Testis (tissue), 3 donors: Measurements from ENCODE around the gene AQP7. TPM values are rescaled to one million over a fixed set of nuclear protein-coding genes. Genes with fewer than 3 reads are reported as not detected.
"Not testable (repeated sequence)": the region's sequence is repeated elsewhere in the genome, so short reads cannot be mapped to it uniquely, and the experiment has no call there.

Experiments used
- DNase-seq: peaks from one replicate; pipeline ENCODE4 v3.0.0-alpha.2; 2019
- H3K27ac ChIP-seq, 2 donors: fragments of 200-600 bp; sonication (generic); one replicate each; pipeline ENCODE4 v1.5.1; 2019
- H3K27me3 ChIP-seq: fragments of 200-600 bp; sonication (generic); one replicate; pipeline ENCODE4 v1.5.1; 2019
- H3K36me3 ChIP-seq: fragments of 200-600 bp; sonication (generic); one replicate; pipeline ENCODE4 v1.5.1; 2017; ENCODE audit warnings: low read depth; ENCODE audit errors: missing control alignments
- H3K4me1 ChIP-seq: fragments of 200-600 bp; sonication (generic); one replicate; pipeline ENCODE4 v1.5.1; 2019
- H3K4me3 ChIP-seq, 2 donors: fragments of 200-600 bp; sonication (generic); one replicate each; pipeline ENCODE4 v1.5.1; 2017 to 2019
- H3K9me3 ChIP-seq: fragments of 200-600 bp; sonication (generic); one replicate; pipeline ENCODE4 v1.5.1; 2017
- CTCF ChIP-seq, 3 experiments: fragments of 450-650 bp in 2 of 3; fragments of 200-600 bp in 1 of 3; sonication (generic) in 1 of 3; IDR thresholded peaks; one replicate each; pipeline ENCODE4 v1.5.1; 2016 to 2019; ENCODE audit warnings: antibody characterized with exemption in 3 of 3, mild to moderate bottlenecking in 2 of 3, moderate library complexity in 1 of 3
- POLR2A ChIP-seq: fragments of 450-650 bp; IDR thresholded peaks from one replicate; pipeline ENCODE4 v1.6.1; 2017; ENCODE audit warnings: antibody characterized with exemption, mild to moderate bottlenecking, moderate library complexity
- WGBS, 2 donors: methylation state at CpG; one replicate each; pipeline ENCODE4 v1.1.5; 2018; 5-methylcytosine and 5-hydroxymethylcytosine counted together
- intact Hi-C: fragments of 100-400 bp; cut with DNase I; formaldehyde crosslinking; loops from one replicate; pipeline ENCODE4 v1.15.1; 2023; ENCODE audit warnings: low total_unique reads
- polyA plus RNA-seq: library from polyadenylated mRNA; stranded (reverse); fragments of 350-450 nt; fragmentation: Illumina TruSeq; extraction: RNeasy Lipid Tissue Mini Kit (QIAGEN cat#74804); gene quantifications from one replicate; pipeline ENCODE4 v1.2.3, GENCODE V29; 2014; ENCODE audit warnings: low read depth, low replicate concordance; ENCODE audit not compliant: insufficient read depth
- total RNA-seq, 2 donors: library from RNA; depleted of rRNA; stranded (reverse); fragments of >200 nt; gene quantifications; one replicate each; pipeline ENCODE4 v1.2.3, GENCODE V29; 2016

The AQP7 gene
- total and polyA plus RNA-seq, 3 donors from 2014 or later, result 19.1 to 55.6 (median 37.6) TPM

DNA sequence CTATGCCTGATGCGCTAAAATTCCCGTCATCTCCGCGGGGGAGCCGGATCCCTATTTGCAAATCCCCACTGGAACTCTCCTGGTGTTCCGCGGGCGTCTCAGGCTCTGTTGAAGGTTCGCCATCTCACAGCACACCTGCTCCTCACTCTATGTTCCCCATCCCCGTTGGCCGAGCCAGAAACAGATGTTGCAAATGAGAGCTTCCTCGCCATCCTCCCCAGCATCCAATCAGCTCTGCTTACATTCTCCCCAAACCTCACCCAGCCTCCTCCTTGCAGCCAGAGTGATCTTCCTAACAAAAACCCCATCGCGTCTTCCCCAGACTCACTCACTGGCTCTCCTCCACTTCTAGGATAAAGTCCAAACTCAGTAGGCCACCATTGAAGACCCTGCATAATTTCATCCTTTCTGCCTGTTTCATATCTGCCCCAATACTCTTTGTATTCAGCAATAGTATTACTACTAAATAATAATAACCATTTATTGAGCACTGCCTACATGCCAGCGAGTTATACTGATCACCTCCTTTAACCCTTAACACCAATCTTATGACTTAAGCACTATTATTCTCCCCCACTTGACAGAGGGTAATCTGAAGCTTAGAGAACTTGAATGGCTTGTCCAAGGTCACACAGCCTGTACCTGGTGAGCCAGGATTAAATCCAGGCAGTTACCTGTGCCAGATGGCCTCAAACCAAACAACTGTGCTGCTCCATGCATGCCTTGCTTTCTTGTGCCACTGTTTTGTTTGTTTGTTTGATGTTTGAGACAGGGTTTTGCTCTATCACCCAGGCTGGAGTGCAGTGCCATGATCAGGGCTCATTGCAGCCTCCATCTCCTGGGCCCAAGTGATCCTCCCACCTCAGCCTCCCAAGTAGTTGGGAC is 14.0 kb downstream of the AQP7 start:
- Histone ChIP-seq H3K27me3 (no peaks in the 10 kb centered on the region), H3K4me1 (peaks cover 19% of the 10 kb centered on the region), H3K4me3 (no peak overlapping the region), H3K36me3 (no peaks in the 10 kb centered on the region), H3K27ac (no peak overlapping the region), H3K9me3 (no peaks in the 10 kb centered on the region)
- 64 to 79% methylated on average over 15 of the region's 15 CpGs for WGBS, 2 donors
- intact Hi-C loops, result no loop called here
- no peak for DNase-seq
- TF ChIP-seq POLR2A (no peak), CTCF (IDR thresholded peaks at IDR 0.05) (no peak)

- H3K27me3 ChIP-seq, H3K4me3 ChIP-seq, H3K27ac ChIP-seq, H3K36me3 ChIP-seq, H3K9me3 ChIP-seq, intact Hi-C loops, DNase-seq: not testable (repeated sequence)
- peaks cover 15% of the 10 kb centered on the region for H3K4me1 ChIP-seq
- WGBS, 2 donors, result 84 to 86% methylated on average over 6 to 9 of the region's 9 CpGs
Observed at GRCh38 chr9:33386998-33387397, 15.4 kb downstream of the AQP7 start.

- peaks cover 12% of the 10 kb centered on the region for H3K4me1 ChIP-seq
- H3K4me3 ChIP-seq, H3K27ac ChIP-seq, H3K9me3 ChIP-seq, H3K36me3 ChIP-seq, intact Hi-C loops, H3K27me3 ChIP-seq, DNase-seq: not testable (repeated sequence)
- WGBS, 2 donors, result 98 to 100% methylated on average over 6 to 14 of the region's 14 CpGs
Observed at GRCh38 chr9:33386641-33386996, 15.7 kb downstream of the AQP7 start.

DNA sequence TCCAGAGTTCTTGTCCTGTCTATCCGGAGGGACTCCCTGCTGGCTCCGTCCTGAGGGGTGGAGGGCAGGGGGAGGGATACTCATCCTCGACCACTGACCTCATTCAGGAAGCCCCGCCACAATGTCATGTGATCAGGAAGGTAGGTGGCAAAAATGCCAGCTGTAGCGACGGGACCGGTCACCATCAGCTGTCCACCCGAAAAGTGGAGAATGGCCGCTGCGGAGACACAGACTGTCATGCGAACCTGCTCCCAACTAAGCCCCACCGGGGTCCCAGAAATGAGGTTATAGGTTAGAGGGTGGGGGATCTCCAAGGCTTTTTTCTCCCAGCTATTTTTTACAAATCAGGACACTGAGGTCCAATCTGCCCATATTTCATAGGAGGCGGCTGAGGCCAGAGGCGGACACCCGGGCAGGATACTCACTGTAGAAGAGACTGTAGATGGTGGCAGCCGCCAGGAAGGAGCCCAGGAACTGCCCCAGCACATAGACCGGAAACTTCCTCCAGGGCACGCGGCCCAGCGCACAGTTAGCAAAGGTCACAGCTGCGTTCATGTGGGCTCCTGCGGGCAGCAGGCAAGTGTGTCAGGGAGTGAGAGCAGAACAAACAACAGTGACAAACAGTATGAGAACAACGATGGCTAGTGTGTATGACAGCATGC is 16.3 kb downstream of the AQP7 start:
- WGBS, 2 donors, result 96 to 97% methylated on average over 14 to 23 of the region's 23 CpGs
- H3K4me3 ChIP-seq, intact Hi-C loops, H3K27me3 ChIP-seq, H3K9me3 ChIP-seq, H3K36me3 ChIP-seq, DNase-seq, H3K27ac ChIP-seq: not testable (repeated sequence)
- peaks cover 11% of the 10 kb centered on the region for H3K4me1 ChIP-seq

DNA sequence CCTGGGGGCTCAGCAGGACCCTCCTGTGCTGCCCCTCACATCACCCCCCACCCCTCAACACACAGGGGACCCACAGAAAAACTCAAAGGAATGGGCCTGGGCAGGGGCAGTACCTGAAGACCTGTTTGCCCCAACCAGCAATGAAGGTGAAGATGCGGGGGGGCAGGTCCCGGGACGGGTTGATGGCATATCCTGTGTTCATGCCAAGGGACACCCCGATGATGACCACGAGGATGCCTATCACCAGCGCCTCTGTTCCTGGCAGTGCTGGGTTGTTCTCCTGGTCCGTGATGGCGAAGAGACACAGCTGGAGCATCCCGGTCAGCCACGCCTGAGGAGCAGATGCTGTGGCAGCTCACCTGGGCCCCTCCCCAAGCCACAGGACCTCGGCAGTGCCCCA is 16.8 kb downstream of the AQP7 start:
- H3K36me3 ChIP-seq, H3K27ac ChIP-seq, intact Hi-C loops, H3K4me1 ChIP-seq, H3K4me3 ChIP-seq, DNase-seq, H3K9me3 ChIP-seq, H3K27me3 ChIP-seq: not testable (repeated sequence)
- 93% methylated on average over 10 of the region's 11 CpGs; no CpG with 5 or more reads in 1 of the 2 donors for WGBS, 2 donors

- H3K27ac ChIP-seq, H3K27me3 ChIP-seq, H3K9me3 ChIP-seq, H3K4me3 ChIP-seq, intact Hi-C loops, H3K4me1 ChIP-seq, DNase-seq, H3K36me3 ChIP-seq: not testable (repeated sequence)
- WGBS, 2 donors, result 96% methylated on average over 11 of the region's 11 CpGs
Observed at GRCh38 chr9:33383396-33383795, 19.0 kb downstream of the AQP7 start.

DNA sequence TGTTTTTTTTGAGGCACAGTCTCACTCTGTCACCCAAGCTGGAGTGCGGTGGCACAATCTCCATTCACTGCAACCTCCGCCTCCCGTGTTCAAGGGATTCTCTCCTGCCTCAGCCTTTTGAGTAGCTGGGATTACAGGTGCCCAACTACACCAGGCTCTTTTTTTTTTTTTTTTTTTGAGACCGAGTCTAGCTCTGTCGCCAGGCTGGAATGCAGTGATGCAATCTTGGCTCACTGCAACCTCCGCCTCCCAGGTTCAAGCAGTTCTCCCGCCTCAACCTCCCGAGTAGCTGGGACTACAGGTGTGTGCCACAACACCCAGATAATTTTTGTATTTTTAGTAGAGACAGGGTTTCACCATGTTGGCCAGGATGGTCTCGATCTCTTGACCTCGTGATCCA is 20.0 kb downstream of the AQP7 start:
- intact Hi-C loops, H3K4me1 ChIP-seq, DNase-seq, H3K4me3 ChIP-seq, H3K27ac ChIP-seq, H3K9me3 ChIP-seq, H3K36me3 ChIP-seq, H3K27me3 ChIP-seq: not testable (repeated sequence)
- 82 to 88% methylated on average over 10 of the region's 10 CpGs for WGBS, 2 donors
